GM10266 (cell line): ENCODE results near the gene LPIN1.

Source experiments
- DNase-seq: peaks from one replicate; pipeline ENCODE4 v3.0.0; 2012; ENCODE audit errors: extremely low spot score
- CTCF ChIP-seq: IDR thresholded peaks from 2 replicates; pipeline ENCODE4 v1.5.1; 2012; ENCODE audit warnings: mild to moderate bottlenecking, low read depth; ENCODE audit not compliant: control insufficient read depth, insufficient read depth; ENCODE audit errors: missing control alignments

The LPIN1 gene

DNA sequence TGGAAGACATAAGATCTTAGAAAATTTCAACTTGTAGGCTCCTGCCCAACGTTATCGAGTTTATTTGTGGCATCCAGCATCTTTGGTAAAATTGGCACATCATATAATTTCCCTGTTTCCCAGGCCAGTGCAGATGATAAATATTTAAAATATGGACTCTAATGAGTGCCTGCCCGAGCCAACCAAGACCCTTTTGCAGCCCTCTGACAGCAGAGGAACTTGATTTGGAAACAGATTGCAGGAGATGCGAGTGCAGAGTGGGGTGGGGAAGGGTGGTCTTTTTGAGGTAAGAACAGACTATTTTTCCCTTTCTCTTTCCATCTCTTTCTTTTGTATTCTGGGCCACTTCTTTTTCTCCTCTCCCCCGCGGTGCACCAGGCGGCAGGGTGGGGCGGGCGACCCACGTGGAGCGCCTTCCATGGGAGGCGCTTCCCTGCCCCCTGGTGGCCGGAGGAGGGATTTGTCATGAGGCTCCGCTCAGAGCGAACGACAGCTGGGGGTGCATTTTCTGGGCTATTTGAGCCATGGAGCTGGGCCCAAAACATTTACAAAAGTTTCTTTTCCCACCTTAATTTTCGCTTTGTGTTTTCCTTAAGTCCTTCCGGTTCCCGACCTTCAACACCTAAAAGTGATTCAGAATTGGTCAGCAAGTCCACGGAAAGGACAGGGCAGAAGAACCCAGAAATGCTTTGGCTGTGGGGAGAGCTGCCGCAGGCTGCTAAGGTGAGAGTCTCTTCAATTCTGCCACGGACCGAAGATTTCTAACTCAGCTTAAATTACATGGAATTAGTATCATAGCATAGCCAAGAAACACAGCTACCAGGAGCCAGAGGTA lies 32.7 kb downstream of the LPIN1 start:
- peak; percentile 85 for DNase-seq

GRCh38 chr2:11781602-11782001 lies 35.2 kb downstream of the LPIN1 start:
- DNase-seq: no peak
- no peak for TF ChIP-seq CTCF

More for the DNA sequence above, 32.7 kb downstream of the LPIN1 start:
- TF ChIP-seq CTCF: peak; percentile 88

DNA sequence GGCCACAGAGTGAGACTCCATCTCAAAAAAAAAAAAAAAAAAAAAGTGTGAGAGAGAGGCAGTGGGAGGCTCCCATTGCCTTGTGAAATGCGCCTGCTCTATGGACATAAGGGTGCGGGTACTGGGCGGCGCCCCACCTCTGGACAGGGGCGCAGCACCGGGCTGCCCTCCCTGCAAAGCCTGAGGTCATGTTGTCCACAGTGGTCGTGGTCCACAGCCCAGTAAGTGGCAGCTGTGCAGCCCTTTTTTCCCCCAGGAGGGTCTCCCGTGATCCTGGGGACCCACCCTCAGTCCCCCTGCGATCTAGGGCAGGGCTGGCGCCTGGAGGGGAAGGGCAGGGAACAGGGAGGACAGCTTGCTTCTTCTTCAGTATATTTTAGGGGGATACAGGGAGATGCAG lies 37.8 kb downstream of the LPIN1 start:
- DNase-seq: no peak
- TF ChIP-seq CTCF: no peak

DNA sequence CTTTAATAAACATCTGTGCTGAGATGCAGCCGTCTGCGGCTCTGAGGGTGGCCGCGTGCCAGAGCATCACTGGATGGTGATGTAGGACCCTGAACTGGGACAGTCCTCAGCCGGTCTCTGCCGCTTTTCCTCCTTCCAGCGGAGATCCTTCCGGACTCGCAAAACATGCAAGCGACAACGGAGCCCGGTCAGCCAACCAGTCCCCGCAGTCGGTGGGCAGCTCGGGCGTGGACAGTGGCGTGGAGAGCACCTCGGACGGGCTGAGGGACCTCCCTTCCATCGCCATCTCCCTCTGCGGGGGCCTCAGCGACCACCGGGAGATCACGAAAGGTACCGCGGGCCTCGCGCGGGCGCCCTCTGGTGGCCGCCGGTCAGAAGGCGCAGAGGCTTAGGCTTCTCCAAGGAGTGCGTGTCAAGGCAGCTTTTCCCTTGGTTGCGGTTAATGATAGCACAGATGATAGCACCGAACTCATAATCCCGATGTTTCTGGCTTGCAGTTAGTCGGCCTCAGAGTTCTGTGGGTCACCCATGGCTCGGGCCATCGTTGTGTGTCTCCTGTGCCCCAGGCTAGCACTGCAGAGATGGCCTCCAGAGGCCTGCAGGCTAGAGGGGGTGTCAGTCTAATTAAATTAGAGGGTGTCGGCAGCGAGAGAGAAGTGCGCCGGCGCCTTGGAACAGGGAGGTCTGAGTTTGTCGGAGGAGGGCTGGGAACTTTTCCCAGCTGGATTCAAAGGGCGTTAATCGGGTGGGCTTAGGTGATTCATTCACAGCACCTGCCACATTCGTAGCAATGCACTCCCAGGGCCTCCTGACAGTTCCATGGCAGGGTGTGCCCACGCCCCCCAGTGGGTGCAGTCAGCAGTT lies 38.5 kb downstream of the LPIN1 start:
- TF ChIP-seq CTCF: peak; percentile 77
- peak; percentile 62 for DNase-seq

GRCh38 chr2:11785611-11785940 lies 39.1 kb downstream of the LPIN1 start:
- DNase-seq: no peak
- TF ChIP-seq CTCF: no peak

DNA sequence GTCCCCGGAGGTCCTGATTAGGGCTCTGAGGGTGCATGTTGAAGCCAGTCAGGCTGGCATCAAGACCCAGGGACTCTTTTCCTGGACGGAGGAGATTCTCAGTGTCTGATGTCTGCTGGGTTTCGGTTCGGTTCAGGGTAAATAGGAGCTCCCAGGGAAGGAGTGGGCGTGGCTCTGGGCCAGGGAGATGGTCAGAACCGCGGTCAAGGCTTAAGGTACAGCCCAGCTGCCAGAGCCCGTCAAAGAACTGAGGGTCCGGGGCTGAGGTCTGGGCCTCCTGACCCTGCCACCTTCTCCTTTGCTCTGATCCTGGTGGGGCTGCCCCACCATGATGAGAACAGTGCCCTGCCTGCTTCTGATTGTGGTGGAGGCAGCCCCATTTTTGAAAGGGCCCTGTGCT lies 39.8 kb downstream of the LPIN1 start:
- no peak for DNase-seq
- no peak for TF ChIP-seq CTCF

DNA sequence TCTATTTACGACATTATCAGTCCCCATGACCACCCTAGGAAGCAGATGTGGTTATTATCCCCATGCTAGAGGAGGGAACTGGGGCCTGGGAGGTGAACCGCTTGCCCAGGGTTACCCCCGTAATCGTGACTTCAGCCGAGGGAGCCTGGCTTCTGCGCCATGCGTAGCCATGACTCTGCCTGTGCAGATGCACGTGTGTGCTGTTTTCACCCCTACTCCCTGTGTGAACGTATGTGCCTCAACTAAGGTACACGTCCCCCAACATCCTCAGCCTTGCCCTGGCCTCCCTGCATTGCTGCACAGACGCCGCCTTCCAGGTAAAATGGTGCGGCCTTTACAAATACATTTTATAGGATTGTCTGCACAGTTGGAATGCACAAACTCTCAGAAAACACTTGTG lies 40.2 kb downstream of the LPIN1 start:
- DNase-seq: no peak
- no peak for TF ChIP-seq CTCF
